Fibroblast of lung (primary cell): ENCODE measurements around the gene FHIT. TPM values are rescaled to one million over a fixed set of nuclear protein-coding genes. Genes with fewer than 3 reads are reported as not detected.

ENCODE experiments used
- DNase-seq, 2 donors: peaks; one replicate each; pipeline versions ENCODE4 v3.0.0 to v3.0.0-alpha.2; 2010; ENCODE audit warnings: low read depth in 2 of 2
- H2AFZ ChIP-seq: 2 replicates; pipeline ENCODE4 v1.5.1; 2012; ENCODE audit warnings: low read length, control low read depth, inconsistent platforms
- H3K27ac ChIP-seq: 2 replicates; pipeline ENCODE4 v1.5.1; 2011; ENCODE audit warnings: low read length, control low read depth; ENCODE audit not compliant: insufficient read depth
- H3K27me3 ChIP-seq: 2 replicates; pipeline ENCODE4 v1.5.1; 2011; ENCODE audit warnings: mild to moderate bottlenecking, low read length; ENCODE audit not compliant: control insufficient read depth, insufficient read depth
- H3K36me3 ChIP-seq: 2 replicates; pipeline ENCODE4 v1.5.1; 2011; ENCODE audit warnings: low read length; ENCODE audit not compliant: control insufficient read depth, insufficient read depth
- H3K4me1 ChIP-seq: 2 replicates; pipeline ENCODE4 v1.5.1; 2011; ENCODE audit warnings: low read length; ENCODE audit not compliant: control insufficient read depth, insufficient read depth; ENCODE audit errors: extremely low read depth
- H3K4me2 ChIP-seq: 2 replicates; pipeline ENCODE4 v1.5.1; 2011; ENCODE audit warnings: low read length, control low read depth; ENCODE audit not compliant: insufficient read depth; ENCODE audit errors: extremely low read depth
- H3K4me3 ChIP-seq, 4 experiments: fragments of 200-600 bp in 1 of 4; sonication (generic) in 1 of 4; replicated peaks in 1 of 4; 2 replicates each; pipeline ENCODE4 v1.5.1; 2011 to 2016; ENCODE audit warnings: low read length in 4 of 4, low read depth in 3 of 4, mild to moderate bottlenecking in 3 of 4, control low read depth in 2 of 4, inconsistent platforms in 1 of 4, mixed read lengths in 1 of 4; ENCODE audit not compliant: insufficient read depth in 1 of 4; ENCODE audit errors: control extremely low read depth in 1 of 4
- H3K79me2 ChIP-seq: 2 replicates; pipeline ENCODE4 v1.5.1; 2012; ENCODE audit warnings: mild to moderate bottlenecking, low read length, inconsistent platforms; ENCODE audit not compliant: control insufficient read depth, insufficient read depth
- H3K9ac ChIP-seq: 2 replicates; pipeline ENCODE4 v1.5.1; 2011; ENCODE audit warnings: mild to moderate bottlenecking, low read length, control low read depth; ENCODE audit not compliant: insufficient read depth
- H3K9me3 ChIP-seq: 2 replicates; pipeline ENCODE4 v1.5.1; 2012; ENCODE audit warnings: low read depth, low read length; ENCODE audit not compliant: control insufficient read depth, insufficient read depth
- H4K20me1 ChIP-seq: 2 replicates; pipeline ENCODE4 v1.5.1; 2011; ENCODE audit warnings: low read length; ENCODE audit not compliant: control insufficient read depth, insufficient read depth; ENCODE audit errors: extremely low read depth
- CTCF ChIP-seq, 2 donors: IDR thresholded peaks in 1 of 2; conservative IDR thresholded peaks in 1 of 2; 1 replicate in 1 of 2; 2 replicates in 1 of 2; pipeline ENCODE4 v1.5.1; 2011 to 2012; ENCODE audit warnings: low read length in 2 of 2, control low read depth in 1 of 2, inconsistent platforms in 1 of 2, low read depth in 1 of 2, mild to moderate bottlenecking in 1 of 2
- EZH2 ChIP-seq: IDR thresholded peaks from 2 replicates; pipeline ENCODE4 v1.5.1; 2012; ENCODE audit warnings: low read length, control low read depth, mild to moderate bottlenecking; ENCODE audit errors: missing control alignments
- polyA minus RNA-seq: library from RNA; depleted of rRNA, polyadenylated mRNA; stranded (reverse); fragments of >200 nt; gene quantifications from 2 replicates; pipeline ENCODE4 v1.2.3, GENCODE V29; 2011; ENCODE audit warnings: low replicate concordance
- polyA plus RNA-seq, 2 donors: library from polyadenylated mRNA; depleted of rRNA in 1 of 2; stranded (reverse) in 1 of 2; unstranded in 1 of 2; fragments of >200 nt; gene quantifications; 2 replicates each; pipeline ENCODE4 v1.2.1, GENCODE V29; 2011 to 2012; ENCODE audit warnings: missing spikeins in 1 of 2
- total RNA-seq: library from RNA; depleted of rRNA; stranded (reverse); fragments of >200 nt; gene quantifications from 2 replicates; pipeline ENCODE4 v1.2.1, GENCODE V29; 2014

Gene FHIT
- 2.1 and 2.3 TPM in 2 replicates for total RNA-seq
- polyA plus RNA-seq = 0.40 and 0.79 TPM in 2 replicates
- 0.33 and 0.62 TPM in 2 replicates for polyA plus RNA-seq (2012)
- polyA minus RNA-seq = not detected in 2 replicates

GRCh38 chr3:61251174-61251972 is at the start of gene FHIT:
Gene FHIT, minus strand, starts transcription at chr3:61251452.
- Histone ChIP-seq H3K27me3 (no peaks in the 10 kb centered on the region), H3K9ac (peak within 1 kb of the TSS; percentile 55), H3K27ac (peak within 1 kb of the TSS; percentile 64), H3K36me3 (no peaks in the 10 kb centered on the region), H3K79me2 (no peaks in the 10 kb centered on the region), H3K4me3 (peak within 1 kb of the TSS; percentile 81 to 94 (median 87)), H3K4me2 (peak within 1 kb of the TSS; percentile 93), H3K4me1 (peaks cover 2% of the 10 kb centered on the region), H4K20me1 (no peaks in the 10 kb centered on the region), H3K9me3 (no peaks in the 10 kb centered on the region), H2AFZ (peak within 1 kb of the TSS; percentile 99)
- DNase-seq = peak; percentile 91 to 93
- TF ChIP-seq EZH2 = no peak
- no peak for TF ChIP-seq CTCF (conservative IDR thresholded peaks at IDR 0.05 in 1 of 2, IDR thresholded peaks at IDR 0.05 in 1 of 2; ENCODE audit: low read depth in 1 of 2, low read length in 2 of 2)

GRCh38 chr3:61300786-61301185 is 49.5 kb upstream of the FHIT start:
- Histone ChIP-seq H3K4me2 (no peak overlapping the region), H3K36me3 (no peaks in the 10 kb centered on the region), H4K20me1 (no peaks in the 10 kb centered on the region), H3K4me3 (no peak overlapping the region), H3K9ac (no peak overlapping the region), H3K79me2 (no peaks in the 10 kb centered on the region), H3K9me3 (no peaks in the 10 kb centered on the region), H3K27me3 (no peaks in the 10 kb centered on the region), H3K4me1 (no peaks in the 10 kb centered on the region), H2AFZ (no peak overlapping the region), H3K27ac (no peak overlapping the region)
- TF ChIP-seq CTCF (conservative IDR thresholded peaks at IDR 0.05 in 1 of 2, IDR thresholded peaks at IDR 0.05 in 1 of 2; ENCODE audit: low read depth in 1 of 2, low read length in 2 of 2) = no peak
- TF ChIP-seq EZH2 = no peak
- DNase-seq = no peak

GRCh38 chr3:61300006-61300380 is 48.7 kb upstream of the FHIT start:
- Histone ChIP-seq H3K27ac (no peak overlapping the region), H3K36me3 (no peaks in the 10 kb centered on the region), H3K27me3 (no peaks in the 10 kb centered on the region), H2AFZ (no peak overlapping the region), H3K4me3 (no peak overlapping the region), H3K9ac (no peak overlapping the region), H4K20me1 (no peaks in the 10 kb centered on the region), H3K4me1 (no peaks in the 10 kb centered on the region), H3K4me2 (no peak overlapping the region), H3K79me2 (no peaks in the 10 kb centered on the region), H3K9me3 (no peaks in the 10 kb centered on the region)
- DNase-seq = no peak
- TF ChIP-seq EZH2 (no peak), CTCF (conservative IDR thresholded peaks at IDR 0.05 in 1 of 2, IDR thresholded peaks at IDR 0.05 in 1 of 2; ENCODE audit: low read depth in 1 of 2, low read length in 2 of 2) (no peak)
